T-helper 2 cell treated with Interferon-gamma antibody and Interleukin-4, amounts not matched to agents 5 μg/mL and 100 μg/mL, for 36 hours (primary cell): Measurements from ENCODE around the gene SECISBP2.

Experiments used
- DNase-seq: peaks from one replicate; pipeline ENCODE4 v3.0.0; 2021; ENCODE audit warnings: low spot score
- H3K27ac Mint-ChIP-seq: one replicate; pipeline ENCODE4 v1.8.0; 2021; ENCODE audit warnings: mild to moderate bottlenecking, mixed read lengths
- H3K27me3 Mint-ChIP-seq: one replicate; pipeline ENCODE4 v1.8.0; 2021; ENCODE audit warnings: low read depth, mixed read lengths
- H3K36me3 Mint-ChIP-seq: one replicate; pipeline ENCODE4 v1.8.0; 2021; ENCODE audit warnings: low read depth, mixed read lengths
- H3K4me1 Mint-ChIP-seq: one replicate; pipeline ENCODE4 v1.8.0; 2021; ENCODE audit warnings: low read depth, mixed read lengths
- H3K4me3 Mint-ChIP-seq: one replicate; pipeline ENCODE4 v1.8.0; 2022; ENCODE audit warnings: mild to moderate bottlenecking, moderate library complexity, mixed read lengths
- H3K9me3 Mint-ChIP-seq: one replicate; pipeline ENCODE4 v1.8.0; 2021; ENCODE audit warnings: mixed read lengths

The SECISBP2 gene

GRCh38 chr9:89382026-89382986 lies 64.0 kb downstream of the SECISBP2 start:
- Mint-ChIP-seq H3K4me1 (peaks cover 44% of the 10 kb centered on the region), H3K9me3 (no peaks in the 10 kb centered on the region), H3K36me3 (peaks cover 87% of the 10 kb centered on the region), H3K27me3 (no peaks in the 10 kb centered on the region), H3K4me3 (no peak overlapping the region), H3K27ac (peak overlapping the region; percentile 74)
- peak; percentile 23 for DNase-seq

- Mint-ChIP-seq H3K9me3 (no peaks in the 10 kb centered on the region), H3K4me1 (peaks cover 43% of the 10 kb centered on the region), H3K27ac (peak overlapping the region; percentile 72), H3K36me3 (peaks cover 87% of the 10 kb centered on the region), H3K27me3 (no peaks in the 10 kb centered on the region), H3K4me3 (no peak overlapping the region)
- DNase-seq: no peak
Measured at GRCh38 chr9:89383030-89383720, 64.9 kb downstream of the SECISBP2 start.

- H3K27me3 Mint-ChIP-seq: no peaks in the 10 kb centered on the region
- H3K27ac Mint-ChIP-seq: peak overlapping the region; percentile 7
- no peak overlapping the region for H3K4me3 Mint-ChIP-seq
- no peaks in the 10 kb centered on the region for H3K9me3 Mint-ChIP-seq
- no peak for DNase-seq
- H3K4me1 Mint-ChIP-seq: peaks cover 39% of the 10 kb centered on the region
- peaks cover 88% of the 10 kb centered on the region for H3K36me3 Mint-ChIP-seq
Measured at GRCh38 chr9:89383721-89384300, 65.5 kb downstream of the SECISBP2 start.

GRCh38 chr9:89384783-89385182 lies 66.5 kb downstream of the SECISBP2 start:
- DNase-seq: no peak
- Mint-ChIP-seq H3K4me3 (no peak overlapping the region), H3K36me3 (peaks cover 88% of the 10 kb centered on the region), H3K9me3 (no peaks in the 10 kb centered on the region), H3K27me3 (no peaks in the 10 kb centered on the region), H3K4me1 (peaks cover 37% of the 10 kb centered on the region), H3K27ac (peak overlapping the region; percentile 36)

GRCh38 chr9:89386206-89386605 lies 67.9 kb downstream of the SECISBP2 start:
- Mint-ChIP-seq H3K36me3 (peaks cover 90% of the 10 kb centered on the region), H3K27ac (peak overlapping the region; percentile 66), H3K4me3 (no peak overlapping the region), H3K9me3 (no peaks in the 10 kb centered on the region), H3K27me3 (no peaks in the 10 kb centered on the region), H3K4me1 (peaks cover 27% of the 10 kb centered on the region)
- DNase-seq: no peak

- H3K4me3 Mint-ChIP-seq: no peak overlapping the region
- DNase-seq: no peak
- H3K27ac Mint-ChIP-seq: no peak overlapping the region
- peaks cover 89% of the 10 kb centered on the region for H3K36me3 Mint-ChIP-seq
- peaks cover 22% of the 10 kb centered on the region for H3K4me1 Mint-ChIP-seq
- no peaks in the 10 kb centered on the region for H3K27me3 Mint-ChIP-seq
- no peaks in the 10 kb centered on the region for H3K9me3 Mint-ChIP-seq
Measured at GRCh38 chr9:89386797-89387196, 68.5 kb downstream of the SECISBP2 start.

GRCh38 chr9:89387197-89387849 lies 69.0 kb downstream of the SECISBP2 start:
- DNase-seq: no peak
- Mint-ChIP-seq H3K36me3 (peaks cover 89% of the 10 kb centered on the region), H3K27me3 (no peaks in the 10 kb centered on the region), H3K27ac (peak overlapping the region; percentile 10), H3K9me3 (no peaks in the 10 kb centered on the region), H3K4me1 (peaks cover 18% of the 10 kb centered on the region), H3K4me3 (no peak overlapping the region)

- H3K27me3 Mint-ChIP-seq: no peaks in the 10 kb centered on the region
- H3K4me1 Mint-ChIP-seq: peaks cover 12% of the 10 kb centered on the region
- H3K27ac Mint-ChIP-seq: no peak overlapping the region
- no peaks in the 10 kb centered on the region for H3K9me3 Mint-ChIP-seq
- no peak overlapping the region for H3K4me3 Mint-ChIP-seq
- no peak for DNase-seq
- peaks cover 91% of the 10 kb centered on the region for H3K36me3 Mint-ChIP-seq
Measured at GRCh38 chr9:89388084-89388867, 70.0 kb downstream of the SECISBP2 start.

GRCh38 chr9:89388868-89389177 lies 70.5 kb downstream of the SECISBP2 start:
- H3K4me1 Mint-ChIP-seq: peaks cover 9% of the 10 kb centered on the region
- DNase-seq: no peak
- no peak overlapping the region for H3K27ac Mint-ChIP-seq
- no peaks in the 10 kb centered on the region for H3K9me3 Mint-ChIP-seq
- no peak overlapping the region for H3K4me3 Mint-ChIP-seq
- H3K36me3 Mint-ChIP-seq: peaks cover 92% of the 10 kb centered on the region
- H3K27me3 Mint-ChIP-seq: no peaks in the 10 kb centered on the region

- Mint-ChIP-seq H3K36me3 (peaks cover 91% of the 10 kb centered on the region), H3K27me3 (no peaks in the 10 kb centered on the region), H3K27ac (peak overlapping the region; percentile 52), H3K4me3 (no peak overlapping the region), H3K4me1 (peaks cover 11% of the 10 kb centered on the region), H3K9me3 (no peaks in the 10 kb centered on the region)
- no peak for DNase-seq
Measured at GRCh38 chr9:89390068-89390555, 71.8 kb downstream of the SECISBP2 start.

GRCh38 chr9:89390578-89391116 lies 72.3 kb downstream of the SECISBP2 start:
- no peak for DNase-seq
- Mint-ChIP-seq H3K27me3 (no peaks in the 10 kb centered on the region), H3K36me3 (peaks cover 92% of the 10 kb centered on the region), H3K27ac (peak overlapping the region; percentile 62), H3K4me1 (peaks cover 11% of the 10 kb centered on the region), H3K9me3 (no peaks in the 10 kb centered on the region), H3K4me3 (no peak overlapping the region)

- Mint-ChIP-seq H3K36me3 (peaks cover 90% of the 10 kb centered on the region), H3K27ac (no peak overlapping the region), H3K9me3 (no peaks in the 10 kb centered on the region), H3K4me3 (no peak overlapping the region), H3K4me1 (peaks cover 11% of the 10 kb centered on the region), H3K27me3 (no peaks in the 10 kb centered on the region)
- DNase-seq: no peak
Measured at GRCh38 chr9:89391585-89391984, 73.3 kb downstream of the SECISBP2 start.

- Mint-ChIP-seq H3K36me3 (peaks cover 88% of the 10 kb centered on the region), H3K27ac (peak overlapping the region; percentile 46)
Measured at GRCh38 chr9:89394412-89394811, 76.1 kb downstream of the SECISBP2 start.

More at GRCh38 chr9:89394412-89394811, 76.1 kb downstream of the SECISBP2 start:
- Mint-ChIP-seq H3K4me1 (peaks cover 6% of the 10 kb centered on the region), H3K4me3 (no peak overlapping the region), H3K9me3 (no peaks in the 10 kb centered on the region), H3K27me3 (no peaks in the 10 kb centered on the region)
- DNase-seq: no peak
